Right lobe of liver (tissue), 6 donors: Measurements from ENCODE around the gene APBB2. TPM values are rescaled to one million over a fixed set of nuclear protein-coding genes. Genes with fewer than 3 reads are reported as not detected.
"Not testable (repeated sequence)": the region's sequence is repeated elsewhere in the genome, so short reads cannot be mapped to it uniquely, and the experiment has no call there.

ENCODE experiments used
- ATAC-seq, 4 donors: fragments of 200-7000 bp; cut with Tn5 transposase; one replicate each; pipeline ENCODE4 v1.9.1; 2020; ENCODE audit warnings: mild to moderate bottlenecking in 4 of 4, moderate library complexity in 4 of 4
- DNase-seq, 3 donors: peaks; one replicate each; pipeline ENCODE4 v3.0.0-alpha.2; 2020
- H3K27ac ChIP-seq, 3 donors: fragments of 200-600 bp; one replicate each; pipeline ENCODE4 v1.8.0; 2022
- H3K27me3 ChIP-seq, 2 donors: fragments of 200-600 bp; one replicate each; pipeline ENCODE4 v1.8.0; 2022
- H3K36me3 ChIP-seq, 4 donors: fragments of 200-600 bp; sonication (generic) in 1 of 4; one replicate each; pipeline versions ENCODE4 v1.5.1 to v1.8.0; 2017 to 2022; ENCODE audit warnings: control low read depth in 1 of 4
- H3K4me1 ChIP-seq, 4 donors: fragments of 200-600 bp; sonication (generic) in 1 of 4; one replicate each; pipeline versions ENCODE4 v1.5.1 to v1.8.0; 2017 to 2022; ENCODE audit warnings: control low read depth in 1 of 4
- H3K4me3 ChIP-seq, 3 donors: fragments of 200-600 bp; one replicate each; pipeline ENCODE4 v1.8.0; 2022
- H3K9me3 ChIP-seq, 4 donors: fragments of 200-600 bp; sonication (generic) in 1 of 4; one replicate each; pipeline versions ENCODE4 v1.5.1 to v1.8.0; 2017 to 2022; ENCODE audit warnings: control low read depth in 1 of 4
- CTCF ChIP-seq, 4 donors: fragments of 200-600 bp in 3 of 4; fragments of 450-650 bp in 1 of 4; IDR thresholded peaks; one replicate each; pipeline versions ENCODE4 v1.5.1 to v1.8.0; 2016 to 2022; ENCODE audit warnings: antibody characterized with exemption in 4 of 4, mild to moderate bottlenecking in 2 of 4
- POLR2A ChIP-seq: fragments of 450-650 bp; IDR thresholded peaks from one replicate; pipeline ENCODE4 v1.6.1; 2017; ENCODE audit warnings: antibody characterized with exemption, mild to moderate bottlenecking
- WGBS: methylation state at CpG from one replicate; pipeline ENCODE4 v1.1.6; 2018; ENCODE audit warnings: low coverage, low lambda C conversion rate; ENCODE audit not compliant: insufficient coverage; ENCODE audit errors: missing lambda C conversion rate; 5-methylcytosine and 5-hydroxymethylcytosine counted together
- intact Hi-C, 2 donors: fragments of 100-400 bp; cut with DNase I; formaldehyde crosslinking; loops; one replicate each; pipeline versions ENCODE4 v1.11.2 to v1.14.1; 2022
- total RNA-seq, 6 experiments: library from RNA; depleted of rRNA in 2 of 6; stranded (reverse); fragments of >200 nt in 2 of 6; fragmentation: NEBNext Ultra II Directional in 3 of 6; extraction: Animal tissue kit (Norgen Biotek cat#: 25700) in 3 of 6; gene quantifications; one replicate each; pipeline versions ENCODE4 v1.1.0 to v1.2.4, GENCODE V29; 2016 to 2023
- donor health status: DM: no; HTN: yes; CAD: no.
- donor health status: DM: no; HTN: no; CAD: no.
- donor health status: DM: no; HTN: no; CAD: no.
- donor health status: DM: no; HTN: yes; CAD: no.
- donor health status: DM: no; HTN: yes; CAD: no.

Gene APBB2
- total RNA-seq, 6 experiments from 2014 or later = 14.1 to 27.9 (median 25.1) TPM

GRCh38 chr4:40924096-40924792, 290.1 kb downstream of the APBB2 start:
- peaks cover 0 to 4% (median 0%) of the 10 kb centered on the region in 4 donors for H3K4me1 ChIP-seq
- WGBS = 62% methylated on average over 10 of the region's 11 CpGs
- ATAC-seq = peak; percentile 75 to 82 (median 78)
- TF ChIP-seq CTCF (IDR thresholded peaks at IDR 0.05) (peak; percentile 78 to 83 (median 80)), POLR2A (no peak)
- intact Hi-C loops = loop anchor here in 1 of 2 donors (5.0 kb wide), 1 partner anchor 288 kb away; the partner anchor contains the start of gene APBB2
- no peaks in the 10 kb centered on the region for H3K27me3 ChIP-seq
- H3K27ac ChIP-seq = no peak overlapping the region
- DNase-seq = peak; percentile 63 to 75 (median 70)
- no peak overlapping the region for H3K4me3 ChIP-seq
- H3K36me3 ChIP-seq = no peaks in the 10 kb centered on the region
- H3K9me3 ChIP-seq = no peaks in the 10 kb centered on the region

- H3K36me3 ChIP-seq = no peaks in the 10 kb centered on the region
- H3K9me3 ChIP-seq = no peaks in the 10 kb centered on the region
- H3K4me1 ChIP-seq = peaks cover 0 to 4% (median 1%) of the 10 kb centered on the region in 4 donors
- 85% methylated on average over 15 of the region's 19 CpGs for WGBS
- TF ChIP-seq CTCF (IDR thresholded peaks at IDR 0.05) = no peak
- intact Hi-C loops = loop anchor here in 1 of 2 donors (5.0 kb wide), 1 partner anchor 289 kb away; the partner anchor contains the start of gene APBB2
- no peaks in the 10 kb centered on the region for H3K27me3 ChIP-seq
- H3K27ac ChIP-seq = no peak overlapping the region
- DNase-seq (no peak), ATAC-seq (no peak)
- no peak overlapping the region for H3K4me3 ChIP-seq
Measured at GRCh38 chr4:40923316-40924095, 290.8 kb downstream of the APBB2 start.

GRCh38 chr4:40919976-40920375, 294.4 kb downstream of the APBB2 start:
- WGBS = 89% methylated on average over 6 of the region's 6 CpGs
- not testable (repeated sequence) for H3K27ac ChIP-seq, H3K9me3 ChIP-seq, H3K36me3 ChIP-seq, H3K4me3 ChIP-seq, H3K4me1 ChIP-seq, ATAC-seq, DNase-seq, H3K27me3 ChIP-seq
- intact Hi-C loops = loop anchor here in 1 of 2 donors (5.0 kb wide), 1 partner anchor 292 kb away; the partner anchor contains the start of gene APBB2

GRCh38 chr4:40918330-40918729, 296.0 kb downstream of the APBB2 start:
- DNase-seq (peak; percentile 68 to 89 (median 84)), ATAC-seq (peak; percentile 93 to 96 (median 96))
- 19% methylated on average over 4 of the region's 4 CpGs for WGBS
- H3K27me3 ChIP-seq = no peaks in the 10 kb centered on the region
- no peaks in the 10 kb centered on the region for H3K9me3 ChIP-seq
- no peak for TF ChIP-seq POLR2A
- TF ChIP-seq CTCF (IDR thresholded peaks at IDR 0.05) = no peak
- peaks cover 0 to 9% (median 3%) of the 10 kb centered on the region in 4 donors for H3K4me1 ChIP-seq
- H3K27ac ChIP-seq = no peak overlapping the region
- intact Hi-C loops = no loop called here
- H3K4me3 ChIP-seq = no peak overlapping the region
- H3K36me3 ChIP-seq = no peaks in the 10 kb centered on the region

GRCh38 chr4:40916880-40917279, 297.5 kb downstream of the APBB2 start:
- DNase-seq (no peak), ATAC-seq (peak; percentile 30 to 54 (median 40))
- Histone ChIP-seq H3K27me3 (no peaks in the 10 kb centered on the region), H3K27ac (no peak overlapping the region), H3K9me3 (no peaks in the 10 kb centered on the region), H3K4me3 (no peak overlapping the region), H3K36me3 (no peaks in the 10 kb centered on the region), H3K4me1 (peaks cover 0 to 9% (median 3%) of the 10 kb centered on the region in 4 donors)
- TF ChIP-seq CTCF (IDR thresholded peaks at IDR 0.05) (peak in 3 of 4 donors; percentile 3 to 32 (median 19)), POLR2A (no peak)
- intact Hi-C loops = no loop called here
- WGBS = 89% methylated on average over 3 of the region's 5 CpGs
